ENCODE measurements around the gene FCGBP.

Gene FCGBP

GRCh38 chr19:39943586-39943985, 9.2 kb upstream of the FCGBP start:
- DNase-seq, result no peak

- no peak for DNase-seq
Measured at GRCh38 chr19:39942366-39942730, 7.9 kb upstream of the FCGBP start.

- DNase-seq, result no peak
Measured at GRCh38 chr19:39941615-39942365, 7.4 kb upstream of the FCGBP start.

GRCh38 chr19:39941151-39941550, 6.7 kb upstream of the FCGBP start:
- no peak for DNase-seq

GRCh38 chr19:39940221-39940833, 5.9 kb upstream of the FCGBP start:
- DNase-seq, result no peak

GRCh38 chr19:39939556-39939955, 5.1 kb upstream of the FCGBP start:
- no peak for DNase-seq

GRCh38 chr19:39937787-39938186, 3.4 kb upstream of the FCGBP start:
- no peak for DNase-seq

GRCh38 chr19:39937094-39937720, 2.8 kb upstream of the FCGBP start:
- no peak for DNase-seq

- no peak for DNase-seq
Measured at GRCh38 chr19:39936622-39937021, 2.2 kb upstream of the FCGBP start.

- no peak for DNase-seq
Measured at GRCh38 chr19:39936020-39936419, 1.6 kb upstream of the FCGBP start.

- DNase-seq, result no peak
Measured at GRCh38 chr19:39935364-39935661, 879 bp upstream of the FCGBP start.

GRCh38 chr19:39929750-39930149, 4.7 kb downstream of the FCGBP start:
- no peak for DNase-seq

GRCh38 chr19:39928357-39928725, 6.1 kb downstream of the FCGBP start:
- no peak for DNase-seq

- DNase-seq, result no peak
Measured at GRCh38 chr19:39927524-39928356, 6.7 kb downstream of the FCGBP start.

- DNase-seq, result no peak
Measured at GRCh38 chr19:39927076-39927475, 7.4 kb downstream of the FCGBP start.

- DNase-seq, result no peak
Measured at GRCh38 chr19:39926170-39926760, 8.2 kb downstream of the FCGBP start.

- no peak for DNase-seq
Measured at GRCh38 chr19:39924952-39925351, 9.5 kb downstream of the FCGBP start.

- DNase-seq, result no peak
Measured at GRCh38 chr19:39924389-39924788, 10.0 kb downstream of the FCGBP start.

GRCh38 chr19:39923862-39924261, 10.6 kb downstream of the FCGBP start:
- DNase-seq, result no peak

GRCh38 chr19:39919976-39920375, 14.5 kb downstream of the FCGBP start:
- no peak for DNase-seq

- DNase-seq, result no peak
Measured at GRCh38 chr19:39918183-39918651, 16.2 kb downstream of the FCGBP start.

- DNase-seq, result no peak
Measured at GRCh38 chr19:39917561-39918182, 16.8 kb downstream of the FCGBP start.

Measured in NCI-H1694 (cell line).